ENCODE results near the gene PALM2AKAP2.

DNA sequence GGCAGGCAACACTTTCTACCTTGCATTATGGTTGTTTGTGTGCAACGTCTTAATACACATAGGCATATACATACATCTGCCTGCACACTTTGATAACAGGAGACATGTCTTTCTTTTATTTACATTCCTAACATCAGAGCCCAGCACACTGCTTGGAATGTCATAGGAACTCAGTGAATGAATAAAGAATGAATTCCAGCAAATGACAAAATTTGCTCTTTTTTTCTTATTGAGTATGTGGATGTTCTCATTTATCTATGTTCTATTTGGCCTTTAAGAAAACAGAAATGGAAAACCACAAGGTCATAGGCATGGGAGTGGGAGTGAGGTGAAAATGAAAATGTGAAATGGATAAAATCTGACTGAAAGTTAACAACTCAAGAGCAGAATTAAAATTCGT is 36.3 kb upstream of the PALM2AKAP2 start:
- TF ChIP-seq, protein P1, sequence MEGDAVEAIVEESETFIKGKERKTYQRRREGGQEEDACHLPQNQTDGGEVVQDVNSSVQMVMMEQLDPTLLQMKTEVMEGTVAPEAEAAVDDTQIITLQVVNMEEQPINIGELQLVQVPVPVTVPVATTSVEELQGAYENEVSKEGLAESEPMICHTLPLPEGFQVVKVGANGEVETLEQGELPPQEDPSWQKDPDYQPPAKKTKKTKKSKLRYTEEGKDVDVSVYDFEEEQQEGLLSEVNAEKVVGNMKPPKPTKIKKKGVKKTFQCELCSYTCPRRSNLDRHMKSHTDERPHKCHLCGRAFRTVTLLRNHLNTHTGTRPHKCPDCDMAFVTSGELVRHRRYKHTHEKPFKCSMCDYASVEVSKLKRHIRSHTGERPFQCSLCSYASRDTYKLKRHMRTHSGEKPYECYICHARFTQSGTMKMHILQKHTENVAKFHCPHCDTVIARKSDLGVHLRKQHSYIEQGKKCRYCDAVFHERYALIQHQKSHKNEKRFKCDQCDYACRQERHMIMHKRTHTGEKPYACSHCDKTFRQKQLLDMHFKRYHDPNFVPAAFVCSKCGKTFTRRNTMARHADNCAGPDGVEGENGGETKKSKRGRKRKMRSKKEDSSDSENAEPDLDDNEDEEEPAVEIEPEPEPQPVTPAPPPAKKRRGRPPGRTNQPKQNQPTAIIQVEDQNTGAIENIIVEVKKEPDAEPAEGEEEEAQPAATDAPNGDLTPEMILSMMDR (IDR thresholded peaks at IDR 0.05) = no peak
- no peak for TF ChIP-seq POLR2A (IDR thresholded peaks at IDR 0.05)

Measured in heart left ventricle (tissue), 13 donors.